Measurements from ENCODE around the gene NCOA5. TPM values are rescaled to one million over a fixed set of nuclear protein-coding genes. Genes with fewer than 3 reads are reported as not detected.

NCOA5 gene
- polyA plus RNA-seq, 1 donor (not counting 4 experiments of a cell fraction or from before 2014, with no cell fraction given), result 17.6 TPM

DNA sequence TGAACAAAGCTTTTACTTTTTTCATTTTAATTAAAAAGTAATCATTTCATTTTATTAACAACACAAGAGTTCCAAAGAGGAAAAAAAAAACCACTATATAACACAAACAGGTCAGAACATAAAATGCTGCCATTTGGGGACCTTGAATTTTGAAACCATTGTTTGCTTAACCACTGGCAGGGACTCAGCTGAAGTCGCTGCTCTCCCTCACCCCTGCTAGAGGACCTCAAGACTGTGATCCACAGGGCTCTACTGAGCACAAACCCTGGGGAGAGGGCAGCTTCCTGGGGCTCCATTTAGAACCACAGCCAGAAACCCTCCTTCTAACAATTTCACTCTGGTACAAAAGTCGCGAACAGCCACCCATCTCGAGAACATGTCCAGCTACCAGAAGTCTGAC lies 28.8 kb downstream of the NCOA5 start:
- dilution Hi-C loops (cut with MboI; ENCODE audit: extremely low pct_ligation_motif_present, low sequenced_read_pairs), result no loop called here
- H3K27me3 ChIP-seq (ENCODE audit: control insufficient read depth, extremely low read depth, insufficient read depth, low read length), result peaks cover 25% of the 10 kb centered on the region
- TF ChIP-seq, protein P1, sequence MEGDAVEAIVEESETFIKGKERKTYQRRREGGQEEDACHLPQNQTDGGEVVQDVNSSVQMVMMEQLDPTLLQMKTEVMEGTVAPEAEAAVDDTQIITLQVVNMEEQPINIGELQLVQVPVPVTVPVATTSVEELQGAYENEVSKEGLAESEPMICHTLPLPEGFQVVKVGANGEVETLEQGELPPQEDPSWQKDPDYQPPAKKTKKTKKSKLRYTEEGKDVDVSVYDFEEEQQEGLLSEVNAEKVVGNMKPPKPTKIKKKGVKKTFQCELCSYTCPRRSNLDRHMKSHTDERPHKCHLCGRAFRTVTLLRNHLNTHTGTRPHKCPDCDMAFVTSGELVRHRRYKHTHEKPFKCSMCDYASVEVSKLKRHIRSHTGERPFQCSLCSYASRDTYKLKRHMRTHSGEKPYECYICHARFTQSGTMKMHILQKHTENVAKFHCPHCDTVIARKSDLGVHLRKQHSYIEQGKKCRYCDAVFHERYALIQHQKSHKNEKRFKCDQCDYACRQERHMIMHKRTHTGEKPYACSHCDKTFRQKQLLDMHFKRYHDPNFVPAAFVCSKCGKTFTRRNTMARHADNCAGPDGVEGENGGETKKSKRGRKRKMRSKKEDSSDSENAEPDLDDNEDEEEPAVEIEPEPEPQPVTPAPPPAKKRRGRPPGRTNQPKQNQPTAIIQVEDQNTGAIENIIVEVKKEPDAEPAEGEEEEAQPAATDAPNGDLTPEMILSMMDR (optimal IDR thresholded peaks at IDR 0.05 in 1 of 3, IDR thresholded peaks at IDR 0.05 in 1 of 3, conservative IDR thresholded peaks at IDR 0.05 in 1 of 3; ENCODE audit: extremely low read depth in 1 of 3, insufficient read depth in 2 of 3, low read length in 3 of 3), result no peak
- no peak for TF ChIP-seq EZH2 (IDR thresholded peaks at IDR 0.05; ENCODE audit: low read length)
- no peak overlapping the region for H3K9ac ChIP-seq (ENCODE audit: control insufficient read depth, extremely low read depth, insufficient read depth, low read length)
- H3K27ac ChIP-seq (ENCODE audit: control insufficient read depth, insufficient read depth, low read length), result no peak overlapping the region
- no peaks in the 10 kb centered on the region for H3K4me1 ChIP-seq (ENCODE audit: control insufficient read depth, extremely low read depth, insufficient read depth, low read length)
- H2AFZ ChIP-seq (ENCODE audit: control insufficient read depth, low read length), result no peak overlapping the region
- DNase-seq (ENCODE audit: low read depth, low spot score) (no peak), FAIRE-seq (no peak)
- H3K79me2 ChIP-seq (ENCODE audit: control insufficient read depth, insufficient read depth, low read length), result no peaks in the 10 kb centered on the region
- H4K20me1 ChIP-seq (ENCODE audit: control insufficient read depth, extremely low read depth, insufficient read depth, low read length), result peaks cover 6% of the 10 kb centered on the region
- H3K9me1 ChIP-seq (ENCODE audit: control insufficient read depth, extremely low read depth, insufficient read depth, low read length), result peaks cover 2% of the 10 kb centered on the region
- no peak overlapping the region for H3K4me2 ChIP-seq (ENCODE audit: control insufficient read depth, extremely low read depth, insufficient read depth, low read depth, low read length)
- peaks cover 29 to 36% of the 10 kb centered on the region in 2 experiments for H3K36me3 ChIP-seq (ENCODE audit: control insufficient read depth in 2 of 2, extremely low read depth in 1 of 2, insufficient read depth in 2 of 2, low read length in 2 of 2)
- H3K9me3 ChIP-seq (ENCODE audit: control insufficient read depth, low read depth, low read length), result no peaks in the 10 kb centered on the region
- no peak overlapping the region for H3K4me3 ChIP-seq (ENCODE audit: control insufficient read depth in 2 of 3, extremely low read depth in 1 of 3, insufficient read depth in 2 of 3, low read depth in 1 of 3, low read length in 3 of 3)

DNA sequence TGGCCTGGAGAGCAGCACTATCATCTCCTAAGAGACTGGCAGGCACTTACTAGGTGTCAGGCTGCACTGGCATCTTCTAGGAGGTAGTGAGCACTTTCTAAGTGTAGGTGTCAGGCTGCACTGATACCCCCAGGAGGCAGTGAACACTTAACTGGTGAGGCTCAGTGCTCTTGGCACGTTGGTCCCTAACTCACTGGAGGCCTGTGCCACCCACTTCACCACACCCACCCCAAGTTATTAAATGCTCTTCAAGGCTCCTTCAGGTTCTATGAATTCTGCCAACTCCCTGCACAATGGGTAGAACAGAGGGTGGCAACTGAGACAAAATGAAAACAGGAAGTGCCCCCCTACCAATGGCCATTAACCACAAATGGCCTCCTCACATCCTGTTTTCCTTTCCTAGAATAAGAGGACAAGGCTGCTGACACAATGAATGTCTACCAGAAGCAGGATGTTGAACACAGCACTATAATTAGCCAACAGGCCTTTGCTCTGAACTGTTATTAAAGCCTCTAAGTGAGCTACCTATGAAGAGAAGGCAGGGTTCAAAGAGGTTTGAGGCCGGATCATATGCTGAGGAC lies 29.4 kb downstream of the NCOA5 start:
- H3K9me1 ChIP-seq (ENCODE audit: control insufficient read depth, extremely low read depth, insufficient read depth, low read length), result peaks cover 2% of the 10 kb centered on the region
- H3K27me3 ChIP-seq (ENCODE audit: control insufficient read depth, extremely low read depth, insufficient read depth, low read length), result peaks cover 31% of the 10 kb centered on the region
- peaks cover 6% of the 10 kb centered on the region for H4K20me1 ChIP-seq (ENCODE audit: control insufficient read depth, extremely low read depth, insufficient read depth, low read length)
- no peak overlapping the region for H2AFZ ChIP-seq (ENCODE audit: control insufficient read depth, low read length)
- no peak overlapping the region for H3K9ac ChIP-seq (ENCODE audit: control insufficient read depth, extremely low read depth, insufficient read depth, low read length)
- FAIRE-seq (no peak), DNase-seq (ENCODE audit: low read depth, low spot score) (no peak)
- H3K27ac ChIP-seq (ENCODE audit: control insufficient read depth, insufficient read depth, low read length), result no peak overlapping the region
- TF ChIP-seq, protein P1 (optimal IDR thresholded peaks at IDR 0.05 in 1 of 3, IDR thresholded peaks at IDR 0.05 in 1 of 3, conservative IDR thresholded peaks at IDR 0.05 in 1 of 3; ENCODE audit: extremely low read depth in 1 of 3, insufficient read depth in 2 of 3, low read length in 3 of 3), result no peak
- no peak for TF ChIP-seq EZH2 (IDR thresholded peaks at IDR 0.05; ENCODE audit: low read length)
- peaks cover 27 to 35% of the 10 kb centered on the region in 2 experiments for H3K36me3 ChIP-seq (ENCODE audit: control insufficient read depth in 2 of 2, extremely low read depth in 1 of 2, insufficient read depth in 2 of 2, low read length in 2 of 2)
- no peak overlapping the region for H3K4me3 ChIP-seq (ENCODE audit: control insufficient read depth in 2 of 3, extremely low read depth in 1 of 3, insufficient read depth in 2 of 3, low read depth in 1 of 3, low read length in 3 of 3)
- H3K4me1 ChIP-seq (ENCODE audit: control insufficient read depth, extremely low read depth, insufficient read depth, low read length), result no peaks in the 10 kb centered on the region
- no peaks in the 10 kb centered on the region for H3K9me3 ChIP-seq (ENCODE audit: control insufficient read depth, low read depth, low read length)
- H3K4me2 ChIP-seq (ENCODE audit: control insufficient read depth, extremely low read depth, insufficient read depth, low read depth, low read length), result no peak overlapping the region
- H3K79me2 ChIP-seq (ENCODE audit: control insufficient read depth, insufficient read depth, low read length), result no peaks in the 10 kb centered on the region
- dilution Hi-C loops (cut with MboI; ENCODE audit: extremely low pct_ligation_motif_present, low sequenced_read_pairs), result no loop called here
